Thyroid gland (tissue), 4 donors: ENCODE data around the gene SCAP. TPM values are rescaled to one million over a fixed set of nuclear protein-coding genes. Genes with fewer than 3 reads are reported as not detected.

Experiments
- DNase-seq, 2 donors: peaks; one replicate each; pipeline ENCODE4 v3.0.0-alpha.2; 2019
- H3K27ac ChIP-seq, 3 donors: fragments of 200-600 bp; sonication (generic); 1 replicate in 2 of 3; 2 replicates in 1 of 3; pipeline ENCODE4 v1.5.1; 2016 to 2019; ENCODE audit warnings: mild to moderate bottlenecking in 1 of 3, moderate library complexity in 1 of 3
- H3K27me3 ChIP-seq: fragments of 200-600 bp; sonication (generic); one replicate; pipeline ENCODE4 v1.5.1; 2019
- H3K36me3 ChIP-seq, 2 donors: fragments of 200-600 bp; sonication (generic); one replicate each; pipeline ENCODE4 v1.5.1; 2016 to 2019
- H3K4me1 ChIP-seq, 2 donors: fragments of 200-600 bp; sonication (generic); one replicate each; pipeline ENCODE4 v1.5.1; 2017 to 2019
- H3K4me3 ChIP-seq, 3 donors: fragments of 200-600 bp; sonication (generic); replicated peaks in 1 of 3; 1 replicate in 2 of 3; 2 replicates in 1 of 3; pipeline ENCODE4 v1.5.1; 2016; ENCODE audit warnings: mild to moderate bottlenecking in 1 of 3
- H3K9me3 ChIP-seq: fragments of 200-600 bp; sonication (generic); one replicate; pipeline ENCODE4 v1.5.1; 2017
- CTCF ChIP-seq, 6 experiments: fragments of 200-600 bp in 3 of 6; fragments of 450-650 bp in 3 of 6; sonication (generic) in 3 of 6; IDR thresholded peaks; one replicate each; pipeline ENCODE4 v1.5.1; 2016 to 2019; ENCODE audit warnings: antibody characterized with exemption in 6 of 6, mild to moderate bottlenecking in 2 of 6, inconsistent platforms in 1 of 6, moderate library complexity in 1 of 6
- POLR2A ChIP-seq, 2 donors: fragments of 450-650 bp; IDR thresholded peaks; one replicate each; pipeline ENCODE4 v1.6.1; 2017; ENCODE audit warnings: antibody characterized with exemption in 2 of 2, mild to moderate bottlenecking in 2 of 2, moderate library complexity in 1 of 2
- WGBS, 2 donors: methylation state at CpG; one replicate each; pipeline ENCODE4 v1.1.5; 2017; 5-methylcytosine and 5-hydroxymethylcytosine counted together
- intact Hi-C: fragments of 100-400 bp; cut with DNase I; formaldehyde crosslinking; loops from one replicate; pipeline ENCODE4 v1.15.1; 2023
- total RNA-seq, 4 donors: library from RNA; depleted of rRNA; stranded (reverse); fragments of >200 nt; gene quantifications; one replicate each; pipeline ENCODE4 v1.2.3, GENCODE V29; 2016

SCAP gene
- total RNA-seq, 4 donors from 2014 or later, result 56.8 to 102 (median 88.8) TPM

- TF ChIP-seq POLR2A (IDR thresholded peaks at IDR 0.05) (no peak), CTCF (IDR thresholded peaks at IDR 0.05) (no peak)
- H3K9me3 ChIP-seq, result no peaks in the 10 kb centered on the region
- no peak overlapping the region for H3K4me3 ChIP-seq
- intact Hi-C loops, result no loop called here
- WGBS, 2 donors, result 94 to 98% methylated on average over 8 of the region's 8 CpGs
- peaks cover 21 to 45% of the 10 kb centered on the region in 2 donors for H3K36me3 ChIP-seq
- no peak for DNase-seq
- no peak overlapping the region for H3K27ac ChIP-seq
- no peaks in the 10 kb centered on the region for H3K4me1 ChIP-seq
- H3K27me3 ChIP-seq, result no peaks in the 10 kb centered on the region
Observed at GRCh38 chr3:47495886-47496285, 20.1 kb upstream of the SCAP start.

- H3K27ac ChIP-seq, result no peak overlapping the region
- no peaks in the 10 kb centered on the region for H3K4me1 ChIP-seq
- TF ChIP-seq CTCF (IDR thresholded peaks at IDR 0.05) (no peak), POLR2A (IDR thresholded peaks at IDR 0.05) (no peak)
- 98 to 99% methylated on average over 4 of the region's 4 CpGs for WGBS, 2 donors
- no peak for DNase-seq
- H3K4me3 ChIP-seq, result no peak overlapping the region
- intact Hi-C loops, result no loop called here
- no peaks in the 10 kb centered on the region for H3K27me3 ChIP-seq
- peaks cover 21 to 38% of the 10 kb centered on the region in 2 donors for H3K36me3 ChIP-seq
- H3K9me3 ChIP-seq, result no peaks in the 10 kb centered on the region
Observed at GRCh38 chr3:47495111-47495510, 19.4 kb upstream of the SCAP start.

GRCh38 chr3:47491777-47492176 lies 16.0 kb upstream of the SCAP start:
- Histone ChIP-seq H3K36me3 (peaks cover 13 to 14% of the 10 kb centered on the region in 2 donors), H3K27me3 (no peaks in the 10 kb centered on the region), H3K27ac (no peak overlapping the region), H3K4me1 (no peaks in the 10 kb centered on the region), H3K4me3 (no peak overlapping the region), H3K9me3 (no peaks in the 10 kb centered on the region)
- no peak for DNase-seq
- 93 to 94% methylated on average over 12 of the region's 12 CpGs for WGBS, 2 donors
- intact Hi-C loops, result no loop called here
- TF ChIP-seq POLR2A (IDR thresholded peaks at IDR 0.05), result no peak
- no peak for TF ChIP-seq CTCF (IDR thresholded peaks at IDR 0.05)

- Histone ChIP-seq H3K27me3 (no peaks in the 10 kb centered on the region), H3K27ac (no peak overlapping the region), H3K9me3 (no peaks in the 10 kb centered on the region), H3K4me3 (no peak overlapping the region), H3K4me1 (no peaks in the 10 kb centered on the region), H3K36me3 (peaks cover 10 to 13% of the 10 kb centered on the region in 2 donors)
- 83 to 85% methylated on average over 3 of the region's 3 CpGs for WGBS, 2 donors
- no peak for TF ChIP-seq POLR2A (IDR thresholded peaks at IDR 0.05)
- TF ChIP-seq CTCF (IDR thresholded peaks at IDR 0.05), result no peak
- no peak for DNase-seq
- intact Hi-C loops, result no loop called here
Observed at GRCh38 chr3:47491186-47491585, 15.4 kb upstream of the SCAP start.

GRCh38 chr3:47487265-47487664 lies 11.5 kb upstream of the SCAP start:
- H3K27ac ChIP-seq, result no peak overlapping the region
- no peaks in the 10 kb centered on the region for H3K9me3 ChIP-seq
- H3K4me1 ChIP-seq, result peaks cover 0 to 3% of the 10 kb centered on the region in 2 donors
- H3K36me3 ChIP-seq, result no peaks in the 10 kb centered on the region
- no peak for DNase-seq
- intact Hi-C loops, result no loop called here
- no peaks in the 10 kb centered on the region for H3K27me3 ChIP-seq
- TF ChIP-seq POLR2A (IDR thresholded peaks at IDR 0.05) (no peak), CTCF (IDR thresholded peaks at IDR 0.05) (no peak)
- WGBS, 2 donors, result 97 to 99% methylated on average over 2 of the region's 2 CpGs
- no peak overlapping the region for H3K4me3 ChIP-seq
